Gastroesophageal sphincter (tissue), 3 donors: ENCODE results near the gene ZC3H14.
"Not testable (repeated sequence)": the region's sequence is repeated elsewhere in the genome, so short reads cannot be mapped to it uniquely, and the experiment has no call there.

Experiments used
- EP300 ChIP-seq: sonication (generic); formaldehyde crosslinking; IDR thresholded peaks from one replicate; pipeline ENCODE4 v1.6.1; 2017; ENCODE audit warnings: antibody characterized with exemption, mild to moderate bottlenecking
- POLR2A ChIP-seq, 2 donors: fragments of 450-650 bp; IDR thresholded peaks; one replicate each; pipeline ENCODE4 v1.6.1; 2017; ENCODE audit warnings: antibody characterized with exemption in 2 of 2, mild to moderate bottlenecking in 2 of 2, moderate library complexity in 1 of 2
- TF ChIP-seq, protein P1 (sequence below), 4 experiments: fragments of 200-600 bp in 2 of 4; fragments of 450-650 bp in 2 of 4; sonication (generic) in 1 of 4; IDR thresholded peaks; one replicate each; pipeline ENCODE4 v1.5.1; 2017 to 2019; ENCODE audit warnings: antibody characterized with exemption in 4 of 4, mild to moderate bottlenecking in 2 of 4, moderate library complexity in 2 of 4

DNA sequence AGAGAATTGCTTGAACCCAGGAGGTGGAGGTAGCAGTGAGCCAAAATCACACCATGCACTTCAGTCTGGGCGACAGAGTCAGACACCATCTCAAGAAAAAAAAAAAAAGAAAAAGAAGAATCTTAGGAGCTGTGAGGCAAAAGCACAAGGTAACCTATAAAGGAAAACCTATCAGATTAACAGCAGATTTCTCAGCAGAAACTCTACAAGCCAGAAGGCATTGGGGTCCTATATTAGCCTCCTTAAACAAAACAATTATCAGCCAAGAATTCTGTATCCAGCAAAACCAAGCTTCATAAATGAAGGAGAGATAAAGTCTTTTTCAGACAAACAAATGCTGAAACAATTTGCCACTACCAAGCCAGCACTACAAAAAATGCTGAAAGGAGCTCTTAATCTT, 32.9 kb upstream of the ZC3H14 start:
- TF ChIP-seq, protein P1, sequence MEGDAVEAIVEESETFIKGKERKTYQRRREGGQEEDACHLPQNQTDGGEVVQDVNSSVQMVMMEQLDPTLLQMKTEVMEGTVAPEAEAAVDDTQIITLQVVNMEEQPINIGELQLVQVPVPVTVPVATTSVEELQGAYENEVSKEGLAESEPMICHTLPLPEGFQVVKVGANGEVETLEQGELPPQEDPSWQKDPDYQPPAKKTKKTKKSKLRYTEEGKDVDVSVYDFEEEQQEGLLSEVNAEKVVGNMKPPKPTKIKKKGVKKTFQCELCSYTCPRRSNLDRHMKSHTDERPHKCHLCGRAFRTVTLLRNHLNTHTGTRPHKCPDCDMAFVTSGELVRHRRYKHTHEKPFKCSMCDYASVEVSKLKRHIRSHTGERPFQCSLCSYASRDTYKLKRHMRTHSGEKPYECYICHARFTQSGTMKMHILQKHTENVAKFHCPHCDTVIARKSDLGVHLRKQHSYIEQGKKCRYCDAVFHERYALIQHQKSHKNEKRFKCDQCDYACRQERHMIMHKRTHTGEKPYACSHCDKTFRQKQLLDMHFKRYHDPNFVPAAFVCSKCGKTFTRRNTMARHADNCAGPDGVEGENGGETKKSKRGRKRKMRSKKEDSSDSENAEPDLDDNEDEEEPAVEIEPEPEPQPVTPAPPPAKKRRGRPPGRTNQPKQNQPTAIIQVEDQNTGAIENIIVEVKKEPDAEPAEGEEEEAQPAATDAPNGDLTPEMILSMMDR (IDR thresholded peaks at IDR 0.05), result not testable (repeated sequence)
- not testable (repeated sequence) for TF ChIP-seq POLR2A (IDR thresholded peaks at IDR 0.05); EP300
